GM18873 (cell line): ENCODE measurements around the gene LRRC4.

Experiments used
- ATAC-seq: cut with Tn5 transposase; IDR thresholded peaks from one replicate; pipeline ENCODE4 v1.9.1; 2021; ENCODE audit warnings: mild to moderate bottlenecking, moderate library complexity, moderate number of reproducible peaks; ENCODE audit not compliant: unreplicated experiment, low FRiP score

LRRC4 gene

DNA sequence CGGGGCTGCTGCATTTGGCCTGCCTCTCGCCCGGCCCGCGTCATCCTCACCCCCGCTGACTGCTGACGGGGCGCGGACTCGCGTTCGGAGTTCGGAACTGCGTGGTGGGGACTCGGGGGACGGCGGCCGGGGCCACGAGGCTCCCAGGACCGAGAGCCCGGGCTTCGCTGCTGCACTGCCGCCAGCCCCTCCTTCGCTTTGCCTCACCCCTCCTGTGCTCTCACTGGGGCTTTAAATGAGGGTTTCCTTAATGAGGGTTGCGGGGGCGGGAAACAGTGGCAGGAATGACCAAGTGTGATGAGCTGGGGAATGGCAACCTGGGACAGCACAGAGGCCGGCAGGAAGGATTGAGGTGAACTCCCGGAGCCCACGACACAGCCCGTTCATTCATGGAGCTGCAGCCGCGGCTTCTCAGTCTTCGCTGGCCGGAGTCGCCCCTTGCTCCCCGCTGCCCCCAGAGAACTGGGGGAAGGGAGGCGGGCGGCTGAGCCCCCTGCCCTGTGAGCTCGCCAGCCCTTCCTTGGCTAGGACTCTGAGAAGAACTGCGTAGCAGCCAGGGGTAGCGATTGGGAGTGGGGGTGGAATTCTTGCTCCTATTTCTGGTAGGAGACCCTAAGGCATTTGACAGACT is 1.5 kb upstream of the LRRC4 start:
- ATAC-seq, result no peak

DNA sequence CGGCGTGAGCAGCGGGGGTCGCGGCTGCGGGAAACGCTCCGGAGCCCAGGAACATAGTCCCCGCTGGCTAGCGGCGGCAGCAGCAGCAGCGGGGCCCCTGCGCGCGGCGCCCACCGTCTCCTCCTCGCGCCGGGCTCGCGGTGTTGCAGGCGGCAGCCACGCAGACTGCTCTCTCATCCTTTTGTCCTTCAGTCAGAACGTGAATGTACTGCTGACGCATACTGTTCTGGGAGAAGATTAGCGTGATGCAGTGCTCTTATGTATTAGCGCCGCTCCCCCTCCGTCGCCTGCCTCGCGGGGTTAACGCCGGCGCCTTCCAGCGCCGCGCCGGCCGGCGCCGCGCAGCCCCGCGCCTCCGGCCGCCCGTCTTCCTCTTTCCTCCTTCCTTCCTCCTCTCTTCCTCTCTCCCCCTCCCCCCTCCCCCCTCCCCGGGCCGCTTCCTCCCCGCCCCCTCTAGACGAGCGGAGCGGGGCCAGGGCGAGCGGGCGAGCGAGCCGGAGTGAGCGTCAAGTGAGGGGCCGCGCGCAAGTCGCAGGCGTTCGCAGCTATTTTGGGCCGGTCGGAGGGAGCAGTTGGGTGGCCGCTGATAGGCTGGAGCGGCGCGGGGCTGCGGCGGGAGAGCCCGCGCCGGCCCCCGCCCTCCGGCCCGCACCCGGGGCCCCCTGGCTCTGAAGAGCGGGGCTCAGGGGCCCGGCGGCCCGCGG is 816 bp upstream of the LRRC4 start:
- peak; percentile 73 for ATAC-seq

DNA sequence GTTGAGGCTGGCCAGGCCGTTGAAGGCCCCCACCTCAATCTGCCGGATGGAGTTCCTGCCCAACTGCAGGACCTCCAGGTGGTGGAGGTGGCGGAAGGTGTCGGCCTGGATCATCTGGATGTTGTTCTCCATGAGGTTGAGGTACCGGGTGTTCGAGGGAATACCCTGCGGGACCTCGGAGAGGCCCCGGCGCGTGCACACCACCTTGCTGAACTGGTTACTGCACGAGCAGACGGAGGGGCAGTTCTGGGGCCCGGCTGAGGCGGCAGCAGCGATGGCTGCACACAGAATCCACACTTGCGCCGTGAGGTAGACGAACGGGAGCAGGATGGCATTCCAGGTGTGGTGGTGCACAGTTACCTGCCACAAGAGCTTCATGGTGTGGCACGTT is 979 bp downstream of the LRRC4 start:
- no peak for ATAC-seq

DNA sequence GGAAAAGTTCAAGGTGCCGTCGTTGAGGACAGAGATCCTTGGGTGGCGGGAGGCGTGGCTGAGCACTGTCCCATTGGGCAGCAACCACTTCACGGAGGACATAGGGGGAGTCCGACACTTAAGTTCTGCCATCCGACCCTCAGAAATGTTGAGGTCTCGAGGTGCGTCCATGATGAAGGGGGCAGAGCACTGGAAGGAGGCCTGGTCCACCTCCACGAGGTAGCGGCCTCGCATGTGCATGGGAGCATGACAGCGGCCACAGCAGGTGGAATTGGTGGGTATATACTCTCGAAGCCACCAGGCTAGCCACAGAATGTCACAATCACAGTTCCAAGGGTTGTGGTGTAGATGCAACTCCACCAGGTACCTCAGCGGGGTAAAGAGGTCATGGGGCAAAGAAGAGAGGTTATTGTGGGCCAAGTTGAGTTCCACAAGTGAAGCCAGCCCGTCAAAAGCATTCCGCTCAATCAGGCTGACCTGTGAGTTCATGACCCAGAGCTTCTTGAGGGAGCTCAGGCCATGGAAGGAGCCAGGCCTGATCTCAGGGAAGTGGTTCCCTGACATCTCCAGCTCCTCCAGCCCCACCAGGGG is 1.7 kb downstream of the LRRC4 start:
- ATAC-seq, result no peak

DNA sequence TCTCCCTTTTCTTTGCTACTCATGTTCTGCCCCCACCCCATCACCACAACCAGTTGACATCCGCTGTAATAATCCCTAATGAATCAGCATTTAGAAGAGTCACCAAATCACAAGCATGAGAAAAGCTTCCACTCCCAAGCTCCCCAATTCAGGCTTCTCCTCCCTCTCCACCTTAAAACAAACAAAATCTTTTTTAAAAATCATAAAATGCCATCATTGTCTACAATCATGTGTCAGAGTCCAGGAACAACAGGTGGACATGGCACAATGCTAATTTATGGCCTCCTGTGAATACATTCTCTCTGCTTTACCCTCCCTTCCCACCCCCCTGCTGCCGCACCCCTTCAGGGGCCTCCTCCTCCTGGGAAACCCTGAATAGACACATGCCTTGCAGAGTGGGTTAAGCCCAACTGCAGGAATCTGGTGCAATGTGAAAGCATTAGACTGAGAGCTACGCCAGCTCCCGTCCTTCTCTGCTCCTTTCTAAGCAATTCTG is 3.7 kb downstream of the LRRC4 start:
- ATAC-seq, result no peak

DNA sequence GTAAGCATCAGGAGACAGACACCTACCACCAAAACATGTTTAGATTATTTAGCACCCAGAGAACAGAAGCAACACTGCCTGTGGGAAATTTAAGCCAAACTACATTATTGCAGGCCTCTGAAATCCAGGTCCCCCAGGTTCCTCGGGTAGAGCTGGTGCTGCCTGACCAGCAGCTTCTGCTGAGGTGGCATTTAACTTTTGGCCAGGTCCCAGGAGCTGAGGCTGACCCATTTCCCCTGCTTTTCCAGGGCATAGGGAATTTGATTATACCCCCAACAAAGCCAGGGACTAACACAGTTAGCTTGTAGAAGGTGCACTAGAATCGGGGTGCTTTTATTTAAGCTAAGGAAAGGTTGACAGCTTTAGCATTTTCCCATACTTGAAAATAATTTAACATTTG is 4.7 kb downstream of the LRRC4 start:
- no peak for ATAC-seq

DNA sequence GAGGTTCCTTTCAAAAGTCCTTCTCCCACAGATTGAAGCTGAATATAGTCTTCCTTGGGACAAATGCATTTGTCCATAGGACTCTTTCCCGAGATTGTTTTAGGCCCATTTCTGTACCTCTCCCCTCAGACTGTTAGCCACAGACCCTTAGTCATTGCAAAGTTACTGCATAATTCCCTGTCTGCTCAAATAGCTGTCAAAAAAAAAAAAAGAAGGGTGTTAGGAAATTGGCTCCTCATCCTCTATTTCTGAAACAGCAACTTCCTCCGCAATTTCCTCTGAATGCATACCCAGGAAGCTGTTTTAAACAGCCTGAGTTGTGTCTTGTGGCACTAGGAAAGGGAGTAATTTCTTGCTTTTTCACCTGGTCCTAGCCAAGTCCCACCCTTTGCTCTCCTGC is 5.4 kb downstream of the LRRC4 start:
- no peak for ATAC-seq

DNA sequence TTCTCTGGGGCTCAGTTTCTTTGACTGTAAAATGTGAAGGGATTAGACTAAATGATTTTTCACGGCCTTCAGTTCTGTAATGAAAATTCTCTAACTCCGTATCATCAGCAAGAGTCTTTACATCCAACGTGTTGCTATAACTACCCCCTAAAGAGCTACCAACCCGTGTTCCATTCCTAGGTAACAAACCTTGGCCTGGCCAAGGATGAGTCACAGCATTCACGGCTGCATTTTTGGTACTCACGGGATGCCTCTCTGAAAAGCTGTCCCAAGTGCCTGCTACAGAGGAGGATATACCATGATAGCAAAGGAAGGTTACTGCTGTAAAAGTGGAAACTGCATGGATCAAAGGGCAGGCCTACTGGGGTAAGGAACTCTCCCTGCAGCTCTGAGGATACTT is 5.9 kb downstream of the LRRC4 start:
- no peak for ATAC-seq

DNA sequence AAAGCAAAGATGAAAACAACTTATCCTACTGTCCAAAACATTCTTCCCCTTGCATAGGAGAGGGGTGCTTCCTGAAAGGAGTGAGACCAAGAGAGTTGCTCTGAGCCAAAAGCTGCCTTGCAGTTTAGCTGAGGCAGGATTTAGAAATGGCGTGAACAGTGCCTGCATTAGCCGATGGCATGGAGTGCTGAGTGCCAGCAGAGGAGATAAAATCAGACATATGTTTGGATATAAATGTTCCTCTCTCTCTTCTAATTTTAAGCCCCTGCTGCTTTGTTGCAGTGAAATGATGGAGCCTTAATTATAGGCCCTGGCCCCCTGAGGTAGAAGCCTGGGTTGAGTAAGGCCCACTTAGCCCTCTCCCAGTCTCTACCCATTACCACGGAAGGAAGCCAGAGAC is 7.1 kb downstream of the LRRC4 start:
- no peak for ATAC-seq

DNA sequence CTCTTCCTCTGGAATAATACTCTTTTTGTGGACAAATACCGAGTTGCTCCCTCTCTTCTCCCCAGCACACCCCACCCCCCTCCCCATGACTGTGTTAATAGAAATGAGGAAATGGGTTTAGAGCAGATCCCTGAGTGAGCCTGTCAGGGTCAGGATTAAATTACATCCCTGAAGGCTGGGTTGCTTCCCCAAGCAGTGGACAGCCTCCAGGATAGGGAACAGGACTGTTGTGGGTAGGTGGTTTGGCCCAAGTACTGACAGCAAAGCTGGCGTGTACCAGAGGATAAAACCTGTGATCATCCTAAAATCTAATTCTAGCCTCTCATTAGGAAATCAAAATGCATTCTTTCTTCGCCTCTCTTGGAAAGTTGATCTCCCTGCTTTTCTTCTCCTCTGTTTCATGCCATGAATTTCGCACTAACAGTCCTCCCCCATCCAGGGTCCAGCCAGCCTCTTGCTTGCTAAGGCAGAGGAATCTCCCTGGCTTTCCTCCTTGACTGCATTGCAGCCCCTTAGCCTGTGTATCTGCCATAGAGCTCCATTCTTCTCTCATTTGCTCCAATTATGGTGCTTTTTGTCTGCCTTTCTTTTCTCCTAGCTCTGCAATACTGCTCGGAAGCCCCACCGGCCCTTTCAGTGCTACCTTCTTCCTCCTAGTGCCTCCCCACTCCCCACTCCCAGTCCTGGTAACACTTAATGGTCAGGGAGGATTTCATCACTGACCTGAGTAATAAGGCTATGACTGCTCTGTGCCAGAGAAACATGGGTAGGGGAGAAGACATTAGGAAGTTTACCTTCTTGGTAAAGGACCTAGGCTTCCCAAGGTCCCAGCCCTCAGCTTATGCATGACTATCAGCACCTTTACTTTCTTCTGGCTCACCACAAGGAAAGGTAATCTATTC is 8.4 kb downstream of the LRRC4 start:
- ATAC-seq, result no peak

DNA sequence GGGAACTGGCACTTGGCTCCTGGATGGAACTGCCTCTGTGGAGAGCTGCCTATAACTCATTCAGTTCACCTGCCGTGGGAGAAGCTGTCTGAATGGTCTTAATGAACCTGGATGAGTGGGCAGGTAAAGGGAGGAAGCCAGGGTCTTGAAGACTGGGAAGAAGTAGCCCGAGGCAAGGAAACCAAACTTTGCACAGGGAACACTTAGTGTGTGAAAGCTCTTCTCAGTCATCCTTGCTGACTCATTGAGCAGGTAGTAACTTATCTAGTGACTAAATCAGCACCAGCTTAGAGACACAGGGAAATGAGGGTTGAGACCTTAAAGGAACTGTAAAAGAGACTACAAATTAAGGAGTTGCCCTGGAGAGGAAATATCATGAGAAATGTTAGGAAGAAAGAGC is 9.9 kb downstream of the LRRC4 start:
- no peak for ATAC-seq

DNA sequence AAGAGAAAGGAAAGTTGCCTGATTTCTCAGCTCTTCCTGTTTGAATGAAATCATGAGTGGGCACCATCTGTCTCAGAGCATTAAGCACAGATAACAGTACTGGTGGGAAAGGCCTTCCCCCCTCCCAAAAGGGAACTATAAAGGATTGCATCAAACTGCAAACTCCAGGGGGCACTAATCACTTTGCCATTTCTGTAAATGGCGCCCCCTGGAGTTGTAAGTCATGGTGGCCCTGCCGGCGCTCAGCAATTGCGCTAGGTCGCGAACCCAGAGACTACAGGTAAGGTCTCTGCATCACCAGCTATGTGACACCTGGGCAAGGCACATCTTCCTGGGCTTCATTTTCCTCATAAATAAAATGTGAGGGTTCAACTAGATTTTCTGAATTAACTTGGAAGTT is 11.1 kb downstream of the LRRC4 start:
- ATAC-seq, result no peak

DNA sequence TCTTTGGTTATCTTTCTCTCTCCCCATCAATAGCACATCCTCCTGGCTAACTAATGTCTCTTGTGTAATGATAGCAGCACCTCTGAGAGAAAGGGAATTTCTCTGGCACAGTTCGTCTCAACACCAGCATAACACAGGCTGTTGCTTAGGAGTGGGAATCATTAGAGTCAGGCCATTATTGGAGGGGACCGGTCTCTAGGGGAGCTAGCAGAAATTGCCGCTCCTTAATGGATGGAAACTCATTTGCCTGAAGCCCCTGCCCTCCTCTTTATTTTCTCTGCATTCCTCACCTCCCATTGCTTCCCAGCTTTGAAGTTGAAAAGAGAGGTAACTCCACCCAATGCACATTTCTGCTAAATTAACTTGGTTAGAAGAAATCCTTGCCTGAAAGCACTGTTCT is 11.9 kb downstream of the LRRC4 start:
- no peak for ATAC-seq

DNA sequence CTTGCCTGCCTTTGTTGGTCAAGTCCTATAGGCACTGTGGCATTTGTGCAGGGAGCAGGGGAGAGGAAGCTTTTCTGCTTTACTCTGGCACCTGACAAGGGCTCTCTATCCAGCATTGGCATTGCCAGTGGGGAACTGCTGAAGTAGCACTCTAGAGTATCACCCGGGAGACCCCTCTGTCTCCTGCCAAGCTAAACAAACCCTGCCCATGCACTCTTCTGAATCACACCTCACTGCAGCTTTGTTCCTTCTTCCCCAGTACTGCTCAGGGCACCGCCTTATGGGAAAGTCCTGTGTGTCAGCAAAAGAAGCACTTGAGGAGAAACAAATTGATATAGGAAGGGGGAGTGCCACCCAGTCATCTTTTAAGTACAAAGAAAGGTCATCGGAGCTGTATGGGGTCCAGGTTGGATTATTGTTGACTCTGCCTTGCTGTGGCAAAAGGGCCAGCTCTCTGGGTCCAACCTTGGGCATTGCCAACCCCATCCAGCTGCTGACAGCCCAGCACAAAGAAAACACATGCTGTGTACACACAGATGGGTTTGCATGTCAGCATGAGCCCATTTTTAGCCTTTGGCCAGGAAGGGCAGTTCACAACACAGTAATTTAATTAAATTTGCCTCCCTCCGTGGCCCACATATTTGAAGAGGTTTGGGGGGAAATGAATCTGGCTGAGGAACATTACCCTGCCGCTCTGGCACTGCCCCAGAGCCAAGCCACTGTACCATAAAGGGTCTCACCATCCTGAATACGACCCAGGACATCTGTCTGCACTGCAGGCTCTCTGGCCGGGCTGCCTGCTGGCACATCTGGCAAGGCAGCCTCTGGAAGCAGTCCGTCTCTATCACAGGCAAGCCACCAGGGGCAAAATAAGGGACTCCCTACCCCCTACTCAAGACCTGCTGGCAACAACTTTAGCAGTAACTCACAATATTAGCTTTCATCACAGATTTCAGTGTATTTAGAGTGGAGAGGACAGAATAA is 13.1 kb downstream of the LRRC4 start:
- ATAC-seq, result no peak

DNA sequence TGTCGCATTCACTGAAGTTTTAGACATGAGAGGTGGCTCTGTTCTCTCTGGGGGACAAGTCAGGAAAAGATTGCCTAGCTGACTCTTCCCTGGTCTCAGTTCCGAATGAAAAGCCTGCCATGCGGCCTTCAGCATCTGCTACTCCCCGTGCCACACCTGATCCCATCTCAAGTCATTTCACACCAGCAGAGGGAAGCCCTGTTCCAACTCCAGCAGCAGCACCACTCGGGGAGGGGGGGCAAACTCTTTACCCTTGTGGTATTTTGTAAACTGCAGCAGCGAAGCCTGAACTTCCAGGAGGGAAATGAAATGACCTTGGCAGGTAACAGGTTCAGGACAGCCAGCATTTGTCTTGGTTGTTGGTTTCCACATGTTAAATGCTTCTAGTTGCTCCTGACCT is 13.8 kb downstream of the LRRC4 start:
- no peak for ATAC-seq

DNA sequence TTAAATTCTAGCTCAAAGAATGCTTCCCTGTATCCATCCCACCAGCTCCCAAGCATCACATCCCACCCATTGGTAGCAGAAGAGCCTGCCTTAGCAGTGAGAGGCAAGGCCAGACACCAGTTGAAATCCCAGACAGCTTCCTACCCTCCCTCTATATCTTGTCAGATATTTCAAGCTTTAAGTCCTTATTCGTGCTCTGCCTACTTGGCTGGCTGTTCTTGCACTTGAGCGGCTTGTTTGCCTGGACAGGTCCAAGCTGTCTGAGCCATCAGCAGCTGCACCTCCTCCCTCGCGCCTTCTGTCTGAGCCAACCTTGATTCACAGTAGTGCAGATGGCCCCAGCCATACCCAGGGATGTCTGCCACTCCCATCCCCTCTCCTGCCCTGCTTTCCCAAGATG is 16.4 kb downstream of the LRRC4 start:
- no peak for ATAC-seq

DNA sequence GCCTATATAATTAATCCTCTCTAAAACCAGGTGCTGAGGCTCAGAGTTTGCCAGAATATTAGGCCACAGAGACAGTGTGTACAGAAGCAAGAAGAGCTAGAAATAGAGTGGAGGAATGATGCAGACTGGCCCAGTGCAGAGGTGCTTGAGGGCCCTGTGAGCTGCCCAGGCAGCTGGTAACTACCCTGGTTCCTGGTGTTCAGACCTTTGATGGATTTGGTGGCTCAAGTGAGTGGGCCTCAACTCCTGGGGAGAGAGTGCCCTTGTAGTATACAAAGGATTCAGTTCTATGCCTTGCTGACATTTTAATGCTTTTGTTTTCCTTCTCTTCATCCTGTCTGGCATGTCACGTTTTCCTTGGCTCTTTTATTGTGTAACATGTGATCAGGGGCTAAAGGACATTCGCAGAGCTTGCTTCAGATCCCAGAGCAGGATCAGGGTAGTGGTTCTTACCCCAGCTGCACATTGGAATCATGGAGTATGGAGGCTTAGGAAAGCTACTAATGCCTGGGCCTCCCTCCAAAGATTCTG is 20.0 kb downstream of the LRRC4 start:
- no peak for ATAC-seq

DNA sequence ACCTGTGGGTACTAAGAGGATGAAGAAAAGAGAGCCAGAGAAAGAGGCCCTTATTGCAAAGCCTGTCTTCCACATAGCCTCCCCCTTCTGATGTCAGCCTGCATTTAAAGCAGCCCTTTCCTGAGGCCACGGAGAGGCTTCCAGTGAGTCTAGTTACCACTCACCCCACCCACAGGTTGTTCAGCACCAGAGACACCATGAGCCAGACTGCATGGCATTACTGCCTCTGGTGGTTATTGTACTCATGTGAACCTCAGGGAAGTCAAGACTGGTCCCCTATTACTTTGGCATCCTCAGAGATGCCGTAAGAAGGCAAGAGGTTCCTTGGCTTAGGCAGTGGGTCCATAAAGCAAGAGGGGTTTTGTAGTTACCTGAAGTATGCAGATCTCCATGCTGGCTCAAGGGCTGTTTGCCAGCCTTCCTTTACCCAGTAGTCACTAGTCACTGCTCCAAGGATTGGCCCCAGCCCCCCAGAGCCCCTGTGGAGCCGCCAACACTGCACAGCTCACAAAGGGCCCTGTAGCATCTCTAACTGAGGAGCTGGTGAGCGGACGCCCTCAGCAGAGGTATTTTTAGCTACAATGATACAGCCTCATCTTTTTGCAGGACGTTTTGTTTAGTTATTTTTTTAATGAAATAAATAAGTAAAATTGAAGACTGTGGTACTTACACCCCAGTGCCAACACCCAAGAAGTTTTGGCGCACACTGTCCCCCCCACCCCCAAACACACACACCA is 20.7 kb downstream of the LRRC4 start:
- ATAC-seq, result no peak

DNA sequence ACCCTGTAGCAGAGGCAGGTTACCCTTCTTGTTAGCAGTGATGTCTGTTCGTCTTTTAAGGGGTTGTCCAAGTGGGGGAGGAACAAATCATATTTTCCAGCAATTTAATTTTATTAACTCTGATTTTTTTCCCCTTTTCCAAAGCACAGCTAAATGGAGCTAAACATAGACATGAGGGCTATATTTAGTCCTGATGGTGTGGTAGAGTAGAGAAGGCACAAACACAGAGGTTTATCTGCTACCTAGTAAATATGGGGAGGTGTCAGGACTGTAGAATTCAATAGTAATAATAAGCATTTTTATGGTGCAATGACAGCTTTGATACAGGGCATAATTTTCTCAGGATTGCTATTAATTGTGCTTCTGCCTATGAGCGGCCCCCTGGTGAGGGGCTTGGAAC is 22.5 kb downstream of the LRRC4 start:
- ATAC-seq, result no peak
